GM18505 (cell line): ENCODE measurements around the gene CYTIP.

Experiments used
- ATAC-seq: cut with Tn5 transposase; IDR thresholded peaks from one replicate; pipeline ENCODE4 v1.9.1; 2021; ENCODE audit not compliant: unreplicated experiment
- POLR2A ChIP-seq: IDR thresholded peaks from 4 replicates; pipeline ENCODE4 v1.6.1; 2011; ENCODE audit warnings: borderline replicate concordance; ENCODE audit not compliant: insufficient read depth, insufficient read length; ENCODE audit errors: extremely low read depth

CYTIP gene

DNA sequence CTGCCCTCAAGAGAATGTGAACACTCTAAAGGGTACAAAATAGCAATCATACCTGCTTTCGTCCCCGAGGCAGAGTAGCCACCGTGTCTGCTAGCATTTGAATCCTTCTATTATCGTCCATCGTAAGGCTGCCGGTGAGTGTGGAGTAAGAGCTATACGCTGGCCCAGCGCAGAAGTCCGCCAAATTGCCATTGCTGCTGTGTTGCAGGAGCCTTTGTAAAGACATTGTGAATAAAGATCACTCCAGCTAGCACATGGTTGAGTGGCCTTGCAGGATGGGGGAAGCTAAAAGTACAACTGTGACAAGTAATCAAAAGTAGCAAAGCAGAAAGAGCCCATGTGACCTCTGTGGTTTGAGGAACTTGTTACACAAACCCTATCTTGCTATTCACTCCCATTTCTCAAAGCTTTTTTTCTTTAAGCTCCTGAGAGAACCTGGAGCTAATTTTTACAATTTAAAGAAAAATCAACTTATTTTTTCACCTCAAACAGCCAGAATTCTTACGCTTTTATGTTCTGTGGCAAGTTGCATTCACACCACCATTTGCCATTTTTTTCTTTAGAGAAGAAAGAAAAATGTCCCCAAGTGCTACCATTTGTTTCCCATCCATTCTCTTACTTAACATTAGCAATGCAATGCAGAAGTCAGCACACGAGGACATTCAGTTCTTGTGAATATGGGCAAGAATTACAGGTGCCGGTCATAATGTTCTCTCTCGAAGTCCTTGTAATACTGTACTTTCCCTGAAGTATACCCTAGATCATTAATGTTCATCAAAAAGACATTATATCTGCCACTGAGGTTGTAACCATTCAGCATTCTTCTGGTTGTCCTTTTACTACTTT lies at the start of gene CYTIP:
Gene CYTIP (minus strand): TSS at position 295 of the 846 bp plus-strand sequence. CDS start 69 bp downstream, at position 226.
- peak; percentile 94 for TF ChIP-seq POLR2A
- ATAC-seq: peak; percentile 57

DNA sequence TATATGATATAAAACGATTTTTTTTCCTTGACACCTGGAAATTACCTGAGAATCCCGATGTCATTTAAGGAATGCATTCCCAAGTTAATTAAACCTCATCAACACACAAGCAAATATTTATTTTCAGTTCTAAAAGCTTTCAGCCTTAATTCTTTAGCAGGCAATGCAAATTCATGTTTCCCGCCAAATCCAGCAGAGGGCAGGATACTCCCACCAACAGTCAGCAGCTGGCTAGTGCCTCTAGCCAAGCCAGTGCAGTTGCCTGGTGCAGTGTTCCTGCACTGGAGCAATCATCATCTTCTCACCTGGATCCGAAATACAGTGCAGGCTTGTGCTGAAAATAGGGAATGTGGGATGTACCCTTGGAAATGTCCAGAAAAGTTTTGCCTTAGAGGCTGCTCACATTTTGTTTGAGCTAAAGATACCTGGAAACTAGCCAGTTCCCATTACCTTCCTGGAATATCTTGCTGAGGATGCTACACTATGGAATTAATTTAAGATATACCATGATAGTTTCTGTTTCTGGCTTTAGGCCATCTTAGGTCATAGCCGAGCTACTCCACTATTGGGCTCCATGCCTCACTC lies 48.4 kb upstream of the CYTIP start:
- ATAC-seq: peak; percentile 95

DNA sequence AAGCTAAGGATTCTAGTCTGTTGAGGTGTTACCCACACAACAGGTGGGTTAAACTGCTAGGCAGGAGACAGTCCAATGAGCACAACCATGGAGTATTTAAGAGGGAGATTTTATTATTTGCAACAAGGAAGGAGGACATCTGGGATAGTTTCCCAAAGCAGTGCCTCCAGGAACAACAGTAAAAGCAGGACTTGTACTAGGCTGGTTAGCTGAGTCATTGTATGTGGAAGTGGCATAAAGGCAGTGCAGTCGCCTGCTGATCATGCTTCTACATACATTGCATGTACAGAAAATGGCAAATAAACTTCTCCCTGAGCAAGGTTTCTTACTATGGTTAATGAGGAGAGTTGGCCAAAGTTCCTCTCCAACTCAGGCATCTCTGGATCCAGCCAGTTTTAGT lies 46.1 kb upstream of the CYTIP start:
- no peak for TF ChIP-seq POLR2A
- no peak for ATAC-seq

More for the DNA sequence above, 48.4 kb upstream of the CYTIP start:
- TF ChIP-seq POLR2A: no peak

DNA sequence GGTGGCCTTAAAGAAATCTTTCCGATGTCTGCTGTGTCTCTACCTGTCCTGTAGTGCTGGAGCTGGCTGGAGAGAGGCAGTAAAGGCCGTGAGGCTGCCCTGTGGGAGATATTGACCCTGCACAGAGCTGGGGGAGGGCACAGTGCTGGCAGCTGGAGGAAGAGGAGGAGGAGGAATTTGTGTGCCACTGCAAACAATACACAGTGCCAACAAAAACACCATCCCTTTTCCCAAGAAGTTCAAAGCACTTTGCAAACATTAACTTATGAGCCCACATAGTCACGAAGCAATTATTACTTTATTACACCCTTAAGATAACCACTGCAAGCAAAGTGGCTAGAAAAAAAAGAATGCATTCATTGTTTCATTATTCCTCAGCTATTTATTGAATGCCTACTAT lies 45.0 kb upstream of the CYTIP start:
- ATAC-seq: no peak
- TF ChIP-seq POLR2A: no peak

DNA sequence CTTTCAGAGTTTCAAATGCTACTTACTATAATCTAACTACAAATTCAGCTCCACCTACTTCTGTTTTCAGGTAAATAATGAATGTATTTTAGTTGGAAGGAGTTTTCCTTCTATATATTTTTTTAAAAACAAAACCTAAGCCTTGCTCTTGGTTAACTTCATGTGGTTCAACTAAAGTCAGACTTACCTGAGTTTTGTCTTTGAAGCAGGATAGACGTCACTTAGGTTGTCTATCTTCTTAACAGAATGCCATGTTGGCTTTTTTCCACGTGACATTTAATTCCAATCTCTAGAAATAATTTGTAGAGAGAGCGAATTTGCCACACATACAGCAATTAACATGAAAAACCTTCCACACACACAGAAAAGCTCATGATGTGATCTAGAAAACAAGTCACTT lies 43.9 kb upstream of the CYTIP start:
- no peak for TF ChIP-seq POLR2A
- ATAC-seq: no peak

DNA sequence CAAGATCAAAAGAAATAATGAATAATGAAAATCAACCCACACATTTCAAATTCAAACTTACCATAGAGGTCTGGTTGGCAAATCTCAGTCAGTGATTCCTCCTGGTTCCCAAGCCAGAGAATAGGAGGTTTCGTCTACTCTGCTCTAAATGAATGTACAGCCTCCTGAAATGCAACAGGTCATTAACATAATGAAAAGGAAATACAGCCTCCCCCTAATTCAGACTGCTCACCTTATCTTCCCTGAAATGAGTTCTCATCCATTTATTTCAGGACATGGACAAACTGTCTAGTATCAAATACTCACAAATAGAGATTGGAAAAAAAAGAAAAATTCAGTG lies 43.4 kb upstream of the CYTIP start:
- no peak for TF ChIP-seq POLR2A
- ATAC-seq: no peak

DNA sequence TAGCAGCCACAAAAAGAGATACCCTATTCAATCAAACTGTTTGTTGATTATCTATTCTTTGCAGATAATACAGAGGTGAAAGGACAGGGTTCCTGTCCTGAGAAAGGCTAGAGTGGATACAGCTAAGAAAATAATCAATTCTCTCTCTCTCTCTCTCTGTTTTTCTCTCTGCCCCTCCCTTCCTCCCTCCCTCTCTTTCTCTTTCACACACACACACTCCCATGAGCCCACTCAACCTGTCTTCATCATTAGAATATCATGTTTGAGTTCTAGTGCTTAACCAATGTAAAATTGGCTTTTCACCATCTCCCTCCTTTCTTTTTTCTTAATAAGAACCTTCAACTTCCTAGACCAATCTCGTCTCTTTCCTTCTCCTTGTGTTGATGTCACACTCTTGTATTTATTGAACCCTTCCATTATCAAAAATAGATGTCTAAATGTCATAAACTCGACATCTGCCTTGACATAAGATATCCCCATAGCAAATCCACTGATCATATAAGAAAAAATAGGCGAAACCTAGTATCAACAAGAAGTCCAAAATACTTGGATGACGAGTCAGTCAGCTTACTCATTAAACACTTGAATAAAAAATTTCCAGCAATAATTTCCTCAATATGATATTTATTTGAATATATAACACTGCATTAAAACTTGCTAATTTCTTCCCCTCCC lies 42.8 kb upstream of the CYTIP start:
- no peak for ATAC-seq
- TF ChIP-seq POLR2A: no peak

DNA sequence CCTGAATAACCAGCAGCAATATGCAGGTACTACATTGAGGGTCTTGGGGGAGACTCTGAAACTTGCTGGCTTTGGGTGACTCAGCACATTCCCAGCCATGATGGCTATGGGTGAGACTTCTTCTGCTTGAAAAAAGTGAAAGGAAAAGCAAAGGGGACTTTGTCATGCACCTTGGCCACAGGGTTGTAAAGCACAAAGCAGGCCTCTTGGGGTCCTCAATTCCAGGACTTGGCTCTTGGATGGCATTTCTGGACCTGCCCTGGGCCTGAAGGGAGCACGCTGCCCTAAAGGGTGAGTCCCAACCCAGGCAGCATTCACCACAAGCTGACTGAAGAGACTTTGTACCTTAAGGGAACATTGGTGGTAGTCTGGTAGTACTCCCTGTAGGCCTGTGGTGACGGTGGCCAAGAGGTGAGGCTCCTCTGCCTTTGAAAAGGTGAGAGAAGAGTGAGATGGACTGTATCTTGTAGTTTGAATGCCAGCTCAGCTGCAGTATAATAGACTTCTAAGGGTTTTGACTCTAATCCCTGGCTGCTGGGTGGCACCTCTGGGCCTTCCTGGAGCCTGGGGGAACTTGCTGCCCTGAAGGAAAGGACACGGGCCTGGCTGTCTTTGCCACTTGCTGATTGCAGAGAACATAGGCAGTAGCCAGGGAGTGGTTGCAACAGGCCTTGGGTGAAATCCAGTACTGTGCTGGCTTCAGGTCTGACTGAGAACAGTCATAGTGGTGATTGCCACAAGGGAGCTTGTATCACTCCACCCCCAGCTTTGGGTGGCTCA lies 36.5 kb upstream of the CYTIP start:
- peak; percentile 79 for ATAC-seq
- no peak for TF ChIP-seq POLR2A

DNA sequence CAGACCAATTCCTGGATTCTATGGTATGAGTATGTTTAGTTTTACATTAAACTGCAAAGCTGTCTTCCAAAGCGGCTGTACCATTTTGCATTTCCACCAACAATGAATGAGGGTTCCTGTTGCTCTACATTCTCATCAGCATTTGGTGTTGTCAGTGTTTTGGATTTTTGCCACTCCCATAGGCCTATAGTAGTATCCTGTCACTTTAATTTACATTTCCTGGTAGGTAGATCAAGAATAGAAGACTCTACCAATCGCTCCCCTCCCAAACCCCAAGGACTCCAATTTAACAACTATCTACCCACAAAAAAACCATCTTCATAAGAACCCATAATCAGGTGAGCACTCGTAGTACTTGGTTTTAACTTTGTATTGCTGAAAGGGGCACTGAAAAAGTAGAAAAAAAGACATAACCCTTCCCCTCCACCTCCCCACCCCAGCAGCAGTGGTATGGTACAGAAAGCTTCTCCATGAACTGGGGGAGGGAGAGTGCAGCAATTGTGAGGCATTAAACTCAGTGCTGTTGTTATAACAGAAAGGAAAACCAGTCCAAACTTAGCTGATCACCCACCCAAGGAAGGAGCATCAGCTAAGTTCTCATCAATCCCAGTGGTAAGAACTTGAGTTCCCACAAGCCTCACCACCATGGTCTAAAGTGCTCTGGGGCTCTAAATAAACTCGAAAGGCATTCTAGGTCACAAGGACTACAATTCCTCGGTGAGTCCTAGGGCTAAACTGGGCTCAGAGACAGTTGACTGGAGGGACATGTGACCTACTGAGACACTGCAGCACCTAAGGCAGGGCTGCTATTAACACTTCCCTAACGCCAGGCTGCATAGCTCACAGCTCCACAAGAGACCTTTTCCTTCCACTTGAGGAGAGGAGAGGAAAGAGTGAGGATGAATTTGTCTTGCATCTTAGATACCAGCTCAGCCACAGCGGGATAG lies 35.5 kb upstream of the CYTIP start:
- no peak for ATAC-seq
- no peak for TF ChIP-seq POLR2A

DNA sequence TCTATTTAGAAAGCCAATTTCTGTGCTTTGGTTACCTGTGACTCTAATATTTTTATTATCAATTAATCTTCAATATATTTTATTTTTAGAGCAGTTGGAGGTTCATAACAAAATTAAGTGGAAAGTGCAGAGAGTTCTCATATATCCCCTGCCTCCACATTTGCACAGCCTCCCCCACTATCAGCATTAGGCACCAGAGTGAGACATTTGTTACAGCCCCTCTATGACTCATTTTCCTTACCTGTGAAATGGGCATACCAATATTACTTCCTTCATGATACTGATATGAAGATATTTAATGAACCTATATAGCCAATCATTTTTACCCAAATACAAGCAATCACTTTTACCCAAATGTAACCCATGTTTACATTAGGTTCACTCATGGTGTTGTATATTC lies 34.0 kb upstream of the CYTIP start:
- ATAC-seq: no peak
- no peak for TF ChIP-seq POLR2A

DNA sequence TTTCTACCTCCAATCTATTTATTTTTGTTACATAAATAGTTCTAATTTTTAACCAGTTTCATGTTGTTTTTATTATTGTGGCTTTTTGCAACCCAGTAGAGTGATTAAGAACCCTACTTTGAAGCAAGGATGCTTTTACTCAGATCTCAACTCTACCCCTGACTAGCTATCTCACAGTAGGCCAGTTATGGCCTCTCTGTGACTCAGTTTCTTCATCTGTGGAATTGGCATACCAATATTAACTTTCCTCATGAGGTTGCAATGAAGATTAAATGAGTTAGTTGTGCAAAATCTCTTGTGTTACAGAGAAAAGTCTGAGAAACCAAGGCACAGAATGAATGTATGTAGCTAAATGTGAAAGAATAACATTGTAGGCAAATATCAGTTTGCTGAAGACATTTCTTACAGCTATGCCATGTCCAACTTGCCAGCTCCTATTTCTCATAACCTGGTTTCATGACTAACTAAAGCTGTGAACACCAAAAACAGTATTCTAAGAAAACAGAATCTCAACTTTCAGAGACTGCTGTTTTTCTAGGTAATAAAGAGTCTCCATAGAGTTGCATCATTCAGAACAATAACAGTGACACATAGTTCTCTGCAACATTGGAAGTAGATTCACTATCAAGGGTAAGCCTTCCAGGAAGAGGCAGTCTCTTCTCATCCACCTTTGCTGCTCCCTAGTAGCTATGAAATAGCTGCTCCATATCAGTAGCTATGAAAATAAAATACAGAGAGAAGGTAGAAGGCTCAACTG lies 33.2 kb upstream of the CYTIP start:
- no peak for ATAC-seq
- no peak for TF ChIP-seq POLR2A
